IPS DF 6.9 (cell line): ENCODE data around the gene CINP.

Experiments
- DNase-seq: peaks from one replicate; pipeline ENCODE4 v3.0.0-alpha.2; 2013; ENCODE audit warnings: low read depth, low spot score
- H3K27ac ChIP-seq: one replicate; pipeline ENCODE4 v1.5.1; 2013; ENCODE audit warnings: low read length, control low read depth
- H3K27me3 ChIP-seq: 2 replicates; pipeline ENCODE4 v1.6.1; 2013; ENCODE audit warnings: mild to moderate bottlenecking, low read length; ENCODE audit not compliant: control insufficient read depth, insufficient read depth
- H3K36me3 ChIP-seq: 2 replicates; pipeline ENCODE4 v1.6.1; 2013; ENCODE audit warnings: low read length; ENCODE audit not compliant: control insufficient read depth, insufficient read depth
- H3K4me1 ChIP-seq: 2 replicates; pipeline ENCODE4 v1.6.1; 2013; ENCODE audit warnings: low read length; ENCODE audit not compliant: control insufficient read depth, insufficient read depth
- H3K4me3 ChIP-seq: 2 replicates; pipeline ENCODE4 v1.5.1; 2013; ENCODE audit warnings: mild to moderate bottlenecking, low read length
- H3K9me3 ChIP-seq: 2 replicates; pipeline ENCODE4 v1.6.1; 2013; ENCODE audit warnings: low read length, inconsistent platforms; ENCODE audit not compliant: control insufficient read depth, insufficient read depth
- WGBS: extraction: QIAGEN DNeasy Blood & Tissue Kit; methylation state at CpG from one replicate; pipeline ENCODE4 v1.1.7; 2013; ENCODE audit warnings: mixed read lengths, missing lambda C conversion rate; ENCODE audit not compliant: insufficient read length, insufficient coverage; 5-methylcytosine and 5-hydroxymethylcytosine counted together

Gene CINP

DNA sequence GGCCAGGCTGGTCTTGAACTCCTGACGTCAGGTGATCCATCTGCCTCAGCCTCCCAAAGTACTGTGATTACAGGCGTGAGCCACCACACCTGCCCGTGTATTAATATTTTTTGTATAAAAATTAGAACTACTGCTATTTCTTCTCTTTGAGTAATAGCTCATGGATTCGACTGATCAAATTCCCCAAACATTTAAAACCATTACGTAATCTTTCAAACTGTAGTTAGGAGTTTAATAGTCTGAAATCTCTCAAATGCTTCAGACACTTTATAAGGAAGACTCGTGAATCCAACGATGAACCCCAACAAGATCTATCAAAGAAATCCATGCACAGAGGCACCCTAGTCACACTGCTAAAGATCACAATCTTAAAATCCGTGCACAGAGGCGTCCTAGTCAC, 16.1 kb upstream of the CINP start:
- DNase-seq: no peak
- Histone ChIP-seq H3K4me1 (no peaks in the 10 kb centered on the region), H3K4me3 (no peak overlapping the region), H3K27me3 (no peaks in the 10 kb centered on the region), H3K27ac (no peak overlapping the region), H3K36me3 (no peaks in the 10 kb centered on the region; the same call in 1 of the 2 replicates), H3K9me3 (no peaks in the 10 kb centered on the region)
- no CpG with 5 or more reads among the region's 9 CpGs for WGBS

DNA sequence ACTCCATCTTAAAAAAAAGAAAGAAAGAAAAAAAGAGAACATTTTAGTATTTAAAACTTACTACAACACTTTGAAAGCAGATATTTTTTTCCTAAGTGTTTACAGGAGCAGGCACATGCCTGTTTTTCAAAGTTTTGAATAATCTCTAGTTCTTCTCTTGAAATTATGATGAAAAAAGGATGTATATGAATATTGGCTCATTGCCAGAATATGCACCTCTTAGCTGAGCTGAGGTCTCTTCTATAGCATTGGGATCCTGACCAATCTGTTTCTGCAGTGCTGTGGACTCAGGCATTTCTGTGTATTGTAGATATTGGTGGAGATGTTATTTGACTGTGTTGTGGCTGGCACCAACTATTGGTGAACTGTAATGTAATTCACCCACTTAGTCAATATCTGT, 15.0 kb upstream of the CINP start:
- no peak for DNase-seq
- Histone ChIP-seq H3K27ac (no peak overlapping the region), H3K9me3 (no peaks in the 10 kb centered on the region), H3K4me1 (no peaks in the 10 kb centered on the region), H3K36me3 (no peaks in the 10 kb centered on the region; the same call in 1 of the 2 replicates), H3K27me3 (no peaks in the 10 kb centered on the region), H3K4me3 (no peak overlapping the region)

DNA sequence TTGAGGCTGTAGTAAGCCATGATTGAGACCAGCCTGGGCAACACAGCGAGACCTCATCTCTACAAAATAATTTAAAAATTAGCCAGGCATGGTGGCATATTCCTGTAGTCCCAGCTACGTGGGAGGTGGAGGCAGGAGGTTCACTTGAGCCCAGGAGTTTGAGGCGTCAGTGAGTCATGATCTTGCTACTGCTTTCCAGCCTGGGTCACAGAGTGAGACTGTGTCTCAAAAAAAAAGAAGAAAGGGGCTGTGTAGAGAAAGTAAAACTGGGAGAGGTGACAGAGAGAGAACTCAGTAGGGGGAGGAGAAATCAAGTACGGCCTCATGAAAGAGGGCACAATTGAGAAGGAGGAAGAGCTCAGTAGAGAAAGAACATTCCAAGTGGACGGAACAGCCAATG, 12.4 kb upstream of the CINP start:
- WGBS: no CpG with 5 or more reads among the region's 5 CpGs
- Histone ChIP-seq H3K36me3 (no peaks in the 10 kb centered on the region; the same call in 1 of the 2 replicates), H3K27me3 (no peaks in the 10 kb centered on the region), H3K27ac (no peak overlapping the region), H3K4me1 (no peaks in the 10 kb centered on the region), H3K9me3 (no peaks in the 10 kb centered on the region), H3K4me3 (no peak overlapping the region)
- DNase-seq: no peak

DNA sequence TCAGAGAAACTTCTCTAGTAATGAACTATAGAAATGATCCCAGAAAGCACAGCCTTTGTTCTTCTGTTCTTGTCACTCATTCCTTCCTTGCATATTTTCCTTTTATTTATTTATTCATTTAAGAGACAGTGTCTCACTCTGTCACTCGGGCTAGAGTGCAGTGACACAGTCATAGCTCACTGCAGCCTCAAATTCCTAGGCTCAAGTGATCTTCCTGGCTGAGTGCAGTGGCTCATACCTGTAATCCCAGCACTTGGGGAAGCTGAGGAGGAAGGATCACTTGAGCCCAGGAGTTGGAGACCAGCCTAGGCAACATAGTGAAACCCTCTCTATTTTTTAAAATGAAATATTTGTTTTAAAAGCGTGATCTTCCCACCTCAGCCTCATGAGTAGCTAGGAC, 11.6 kb upstream of the CINP start:
- Histone ChIP-seq H3K4me1 (no peaks in the 10 kb centered on the region), H3K4me3 (no peak overlapping the region), H3K36me3 (no peaks in the 10 kb centered on the region; the same call in 1 of the 2 replicates), H3K27me3 (no peaks in the 10 kb centered on the region), H3K9me3 (no peaks in the 10 kb centered on the region), H3K27ac (no peak overlapping the region)
- WGBS: no CpG with 5 or more reads among the region's 2 CpGs
- no peak for DNase-seq

DNA sequence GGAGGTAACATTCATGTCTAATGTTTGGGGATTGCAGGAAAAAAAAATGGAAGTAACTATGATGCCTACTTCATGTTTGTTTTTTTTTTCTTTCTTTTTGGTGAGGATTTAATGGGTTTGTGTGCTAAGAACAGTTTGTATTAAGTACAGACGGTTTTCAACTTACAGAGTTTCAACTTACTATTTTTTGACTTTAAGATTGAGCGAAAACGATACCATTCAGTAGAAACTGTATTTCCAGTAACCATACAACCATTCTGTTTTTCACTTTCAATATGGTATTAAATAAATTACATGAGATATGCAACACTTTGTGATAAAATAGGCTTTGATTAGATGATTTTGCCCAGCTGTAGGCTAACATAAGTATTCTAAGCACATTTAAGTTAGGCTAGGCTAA, 10.4 kb upstream of the CINP start:
- Histone ChIP-seq H3K36me3 (no peaks in the 10 kb centered on the region), H3K27me3 (no peaks in the 10 kb centered on the region), H3K27ac (no peak overlapping the region), H3K4me1 (no peaks in the 10 kb centered on the region), H3K9me3 (no peaks in the 10 kb centered on the region), H3K4me3 (no peak overlapping the region)
- DNase-seq: no peak
- no CpG with 5 or more reads among the region's 3 CpGs for WGBS

DNA sequence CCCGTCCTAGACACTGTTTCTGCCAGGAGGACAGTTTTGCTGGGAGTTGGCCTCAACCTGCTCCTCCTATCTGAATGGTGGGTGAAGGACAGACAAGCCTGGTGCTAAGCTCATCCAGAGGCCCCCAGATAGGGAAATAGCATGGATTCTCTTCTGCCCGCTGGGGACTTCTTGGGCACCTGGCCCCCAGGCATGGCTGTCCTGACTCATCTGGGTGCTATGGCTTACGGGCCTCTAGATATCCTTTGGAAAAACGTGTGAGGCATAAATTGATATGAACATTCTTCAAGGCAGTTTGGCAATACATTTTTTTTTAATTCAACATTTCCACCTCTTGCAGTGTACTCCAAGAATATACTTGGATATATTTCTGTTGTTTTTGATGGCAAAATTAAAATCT, 8.7 kb upstream of the CINP start:
- no peaks in the 10 kb centered on the region for H3K9me3 ChIP-seq
- no peaks in the 10 kb centered on the region for H3K4me1 ChIP-seq
- no CpG with 5 or more reads among the region's 4 CpGs for WGBS
- H3K4me3 ChIP-seq: no peak overlapping the region
- no peaks in the 10 kb centered on the region for H3K27me3 ChIP-seq
- no peak for DNase-seq
- no peaks in the 10 kb centered on the region for H3K36me3 ChIP-seq
- no peak overlapping the region for H3K27ac ChIP-seq

DNA sequence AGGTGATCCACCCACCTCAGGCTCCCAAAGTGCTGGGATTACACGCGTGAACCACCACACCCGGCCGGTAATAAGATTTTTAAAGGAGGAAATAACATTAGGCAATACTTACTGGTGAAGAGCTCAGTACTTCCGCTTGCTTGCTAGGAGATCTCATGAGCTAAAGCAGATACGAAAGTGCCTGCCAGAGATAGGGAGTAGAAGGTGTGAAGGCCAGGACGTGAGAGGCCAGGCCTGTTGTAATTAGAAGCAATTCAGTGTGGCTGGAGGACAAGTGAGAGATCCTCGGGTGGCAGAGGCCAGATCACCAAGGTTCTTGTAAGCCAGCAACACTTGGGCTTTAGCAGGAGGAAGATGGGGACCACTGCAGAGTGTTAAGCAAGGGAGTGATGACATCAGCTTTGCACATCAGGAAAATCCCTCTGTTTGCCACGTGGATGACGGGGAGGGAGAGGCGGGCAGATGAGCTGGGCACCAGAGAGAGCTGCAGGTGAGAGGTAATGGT, 7.7 kb upstream of the CINP start:
- Histone ChIP-seq H3K36me3 (no peaks in the 10 kb centered on the region), H3K4me1 (no peaks in the 10 kb centered on the region), H3K27me3 (no peaks in the 10 kb centered on the region), H3K9me3 (no peaks in the 10 kb centered on the region), H3K4me3 (no peak overlapping the region), H3K27ac (no peak overlapping the region)
- no peak for DNase-seq
- WGBS: no CpG with 5 or more reads among the region's 11 CpGs

DNA sequence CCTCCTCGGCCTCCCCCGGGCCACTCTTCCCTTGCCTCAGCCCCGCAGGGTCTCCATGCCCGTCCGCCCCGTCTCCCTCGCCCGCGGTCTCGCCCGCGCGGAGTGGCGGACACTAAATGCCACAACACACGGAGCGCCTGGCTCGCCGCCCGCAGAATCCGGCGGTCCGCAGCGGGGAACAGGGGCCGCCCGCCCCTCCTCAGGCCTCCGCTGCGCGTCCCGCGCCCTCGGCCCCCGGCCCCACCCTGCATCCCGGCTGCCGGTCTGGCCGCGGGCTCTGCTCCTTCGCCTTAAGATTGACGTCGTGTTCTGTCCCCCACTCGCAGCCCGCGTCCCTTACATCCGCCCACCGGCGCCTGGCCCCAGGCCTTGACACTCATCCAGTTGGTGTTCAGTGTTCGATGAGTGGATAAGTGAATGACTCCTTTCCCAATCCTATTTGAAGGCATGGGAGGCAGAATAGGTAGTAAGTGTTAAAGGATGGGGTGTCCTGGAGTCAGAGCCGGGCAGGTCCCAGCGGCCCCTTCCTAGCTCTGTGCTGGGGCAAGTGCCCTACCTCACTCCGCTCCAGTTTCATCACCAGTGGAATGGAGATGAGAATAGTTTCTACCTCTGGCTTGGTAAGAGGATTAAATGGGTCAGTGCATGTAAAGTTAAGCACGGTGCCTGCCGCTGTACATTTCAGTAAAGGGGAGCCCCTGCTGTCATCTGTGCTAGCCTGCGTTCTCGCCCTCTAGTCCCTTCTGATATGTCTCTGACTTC, 673 bp upstream of the CINP start:
- no peaks in the 10 kb centered on the region for H3K27me3 ChIP-seq
- H3K4me1 ChIP-seq: no peaks in the 10 kb centered on the region
- no peak for DNase-seq
- no CpG with 5 or more reads among the region's 53 CpGs for WGBS
- no peaks in the 10 kb centered on the region for H3K9me3 ChIP-seq
- H3K27ac ChIP-seq: no peak overlapping the region
- H3K36me3 ChIP-seq: no peaks in the 10 kb centered on the region
- H3K4me3 ChIP-seq: peak overlapping the region; percentile 64

DNA sequence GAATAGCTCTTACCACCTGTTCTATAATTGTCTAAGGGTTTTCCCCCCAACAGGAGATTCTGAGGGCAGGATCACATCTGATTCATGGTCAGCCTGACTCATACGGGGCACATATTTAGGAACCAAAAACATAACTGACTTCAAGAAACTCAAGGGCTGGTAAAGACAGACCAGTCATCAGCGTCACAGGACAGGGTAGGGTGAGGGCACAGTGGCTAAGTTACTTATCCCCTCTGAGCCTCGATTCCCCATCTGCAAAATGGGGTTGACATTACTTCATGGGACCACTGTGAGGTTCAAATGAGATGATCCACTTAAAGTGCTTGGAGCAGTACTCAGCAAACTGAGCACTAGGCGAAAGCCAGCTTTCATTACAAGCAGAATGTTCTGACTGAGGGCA, 606 bp downstream of the CINP start:
- H3K27ac ChIP-seq: no peak overlapping the region
- no peak for DNase-seq
- no CpG with 5 or more reads among the region's 4 CpGs for WGBS

DNA sequence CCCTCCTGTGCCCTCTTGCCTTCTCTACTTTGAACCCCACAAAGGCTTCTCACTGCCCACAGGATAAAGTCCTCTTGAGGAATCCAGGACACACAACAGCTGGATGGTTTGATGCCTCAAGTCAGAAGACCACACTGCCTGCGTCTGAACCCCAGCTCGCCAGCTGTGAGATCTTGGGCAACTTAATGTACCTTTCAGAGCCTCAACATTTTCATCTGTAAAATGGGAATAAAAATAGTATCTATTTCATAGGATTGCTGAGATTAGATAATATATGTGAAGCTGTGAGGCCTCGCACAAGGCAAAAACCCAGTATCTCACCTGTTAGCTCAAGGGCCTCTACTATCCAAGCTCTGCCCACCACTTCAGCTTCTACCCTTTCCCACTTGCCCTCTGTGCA, 2.3 kb downstream of the CINP start:
- Histone ChIP-seq H3K9me3 (no peaks in the 10 kb centered on the region), H3K4me3 (no peak overlapping the region), H3K4me1 (no peaks in the 10 kb centered on the region), H3K36me3 (no peaks in the 10 kb centered on the region; the same call in 1 of the 2 replicates), H3K27ac (no peak overlapping the region), H3K27me3 (no peaks in the 10 kb centered on the region)
- no peak for DNase-seq
- WGBS: no CpG with 5 or more reads among the region's 3 CpGs

More for the DNA sequence above, 606 bp downstream of the CINP start:
- Histone ChIP-seq H3K36me3 (no peaks in the 10 kb centered on the region), H3K9me3 (no peaks in the 10 kb centered on the region), H3K27me3 (no peaks in the 10 kb centered on the region), H3K4me3 (peak overlapping the region; percentile 64; the same call in 1 of the 2 replicates), H3K4me1 (no peaks in the 10 kb centered on the region)

DNA sequence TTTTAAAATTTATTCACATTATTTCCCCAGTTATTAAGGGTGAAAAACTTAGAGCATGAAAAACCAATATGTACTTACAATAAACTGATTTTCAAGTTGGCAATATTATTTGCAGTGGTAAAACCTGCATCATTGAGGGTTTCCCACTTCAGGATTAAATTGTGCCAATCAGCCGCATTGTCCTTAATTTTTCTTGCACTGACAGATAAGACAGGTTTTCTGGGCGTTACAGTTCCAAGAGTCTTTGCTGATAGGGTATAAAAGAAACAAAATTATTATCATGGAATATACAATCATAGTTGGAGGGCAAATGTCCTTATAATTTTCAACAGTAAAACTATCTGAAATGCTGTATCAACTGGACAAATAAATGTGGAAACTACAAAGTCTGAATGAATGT, 3.3 kb downstream of the CINP start:
- Histone ChIP-seq H3K27ac (no peak overlapping the region), H3K4me3 (no peak overlapping the region), H3K9me3 (no peaks in the 10 kb centered on the region), H3K36me3 (no peaks in the 10 kb centered on the region; the same call in 1 of the 2 replicates), H3K4me1 (no peaks in the 10 kb centered on the region), H3K27me3 (no peaks in the 10 kb centered on the region)
- no CpG with 5 or more reads among the region's 2 CpGs for WGBS
- no peak for DNase-seq
